NAMALWA (cell line): ENCODE results near the gene VAV1.
"Not testable (repeated sequence)": the region's sequence is repeated elsewhere in the genome, so short reads cannot be mapped to it uniquely, and the experiment has no call there.

ENCODE experiments used
- DNase-seq: peaks from one replicate; pipeline ENCODE4 v3.0.0-alpha.2; 2015; ENCODE audit warnings: low spot score

Gene VAV1

DNA sequence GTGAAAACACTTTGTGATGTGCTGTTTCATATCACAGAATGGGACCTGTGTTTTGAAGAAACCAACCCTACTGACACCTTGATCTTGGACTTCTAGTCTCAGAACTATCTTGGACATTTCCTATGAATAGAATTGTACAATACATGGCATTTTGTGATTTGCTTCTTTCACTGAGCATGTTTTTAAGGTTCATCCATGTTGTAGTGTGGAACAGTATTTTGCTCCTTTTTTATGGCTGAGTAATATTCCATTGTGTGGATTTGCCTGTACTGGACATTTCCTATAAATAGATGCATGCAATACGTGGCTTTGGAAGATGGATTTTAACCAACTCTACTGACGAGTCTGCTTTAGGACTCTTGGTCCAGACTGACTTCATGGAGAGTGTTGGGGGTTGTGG is 46.8 kb downstream of the VAV1 start:
- DNase-seq: no peak

DNA sequence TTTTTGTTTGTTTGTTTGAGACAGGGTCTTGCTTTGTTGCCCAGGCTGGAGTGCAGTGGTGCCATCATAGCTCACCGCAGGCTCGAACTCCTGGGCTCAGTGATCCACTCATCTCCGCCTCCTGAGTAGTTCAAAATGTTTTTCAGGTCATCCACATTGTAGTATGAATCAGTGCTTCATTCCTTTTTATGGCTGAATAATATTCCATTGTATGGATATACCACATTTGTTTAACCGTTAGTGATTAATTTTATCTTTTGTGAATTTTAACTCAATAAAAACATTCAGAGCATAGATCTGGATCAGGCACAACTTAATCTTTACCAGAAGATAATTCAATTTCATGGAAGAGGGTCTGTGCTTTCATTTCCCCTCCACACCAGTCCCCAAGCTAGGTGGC is 47.7 kb downstream of the VAV1 start:
- DNase-seq: no peak

DNA sequence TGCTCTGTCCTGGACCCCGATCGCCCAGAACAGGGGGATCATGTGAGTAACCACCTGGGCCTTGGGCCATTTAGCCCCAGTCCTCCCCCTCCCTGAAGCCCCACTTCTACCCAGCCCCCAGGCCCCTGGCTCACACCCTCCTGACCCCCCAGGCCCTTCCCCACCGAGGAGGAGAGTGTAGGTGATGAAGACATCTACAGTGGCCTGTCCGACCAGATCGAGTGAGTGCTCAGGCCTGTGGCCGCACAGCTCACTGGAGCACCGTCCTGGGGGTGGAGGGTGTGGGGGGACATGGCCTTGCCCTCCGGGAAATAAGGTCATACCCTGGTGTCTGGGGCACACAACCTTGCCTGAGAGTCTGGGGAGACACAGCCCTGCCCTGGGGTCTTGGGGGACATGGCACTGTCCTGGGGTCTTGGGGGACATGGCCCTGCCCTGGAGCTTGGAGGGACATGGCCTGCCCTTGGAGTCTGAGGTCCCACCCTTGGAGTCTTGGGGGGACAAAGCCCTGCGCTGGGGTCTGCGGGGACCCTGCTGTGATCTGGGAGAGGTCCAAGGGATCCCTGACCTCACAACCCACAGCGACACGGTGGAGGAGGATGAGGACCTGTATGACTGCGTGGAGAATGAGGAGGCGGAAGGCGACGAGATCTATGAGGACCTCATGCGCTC is 49.3 kb downstream of the VAV1 start:
- DNase-seq: no peak

DNA sequence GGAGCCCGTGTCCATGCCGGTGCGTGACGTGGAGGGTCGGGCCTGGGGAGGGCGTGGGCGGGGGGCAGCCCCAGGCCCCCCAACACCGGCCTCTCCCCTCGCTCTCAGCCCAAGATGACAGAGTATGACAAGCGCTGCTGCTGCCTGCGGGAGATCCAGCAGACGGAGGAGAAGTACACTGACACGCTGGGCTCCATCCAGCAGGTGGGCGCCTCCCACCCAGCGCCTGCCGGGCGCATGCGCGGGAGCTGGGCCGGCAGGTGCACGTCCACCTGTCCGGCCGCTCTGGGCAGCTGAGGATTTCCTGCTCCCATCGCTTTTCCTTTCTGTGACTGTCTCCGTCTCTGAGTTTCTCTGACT is 49.8 kb downstream of the VAV1 start:
- no peak for DNase-seq

DNA sequence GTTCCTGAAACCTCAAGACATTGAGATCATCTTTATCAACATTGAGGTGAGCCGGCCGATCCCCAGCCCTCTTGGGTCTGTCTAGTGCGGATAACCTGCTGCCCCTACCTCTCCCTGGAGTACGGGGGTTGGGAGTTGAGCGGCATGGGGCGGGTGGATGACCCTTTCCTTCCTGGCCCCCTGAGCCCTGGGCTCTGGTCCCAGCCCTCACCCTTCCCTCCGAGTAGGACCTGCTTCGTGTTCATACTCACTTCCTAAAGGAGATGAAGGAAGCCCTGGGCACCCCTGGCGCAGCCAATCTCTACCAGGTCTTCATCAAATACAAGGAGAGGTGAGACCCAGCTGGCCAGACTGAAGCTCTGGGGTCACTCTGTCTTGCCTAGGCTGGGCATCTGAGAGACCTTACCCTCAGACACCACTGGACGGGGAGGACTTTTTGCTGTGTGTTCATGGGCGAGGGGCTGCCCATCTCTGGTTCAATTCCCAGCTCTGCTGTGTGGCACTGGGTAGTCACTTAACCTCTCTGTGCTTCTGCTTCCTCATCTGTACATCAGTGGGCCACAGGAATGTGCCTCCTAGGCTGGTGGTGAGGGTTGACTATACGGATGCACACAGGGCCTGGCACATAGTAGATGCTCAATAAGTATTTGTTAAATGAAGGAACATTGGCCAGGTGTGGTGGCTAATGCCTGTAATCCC is 52.7 kb downstream of the VAV1 start:
- no peak for DNase-seq

DNA sequence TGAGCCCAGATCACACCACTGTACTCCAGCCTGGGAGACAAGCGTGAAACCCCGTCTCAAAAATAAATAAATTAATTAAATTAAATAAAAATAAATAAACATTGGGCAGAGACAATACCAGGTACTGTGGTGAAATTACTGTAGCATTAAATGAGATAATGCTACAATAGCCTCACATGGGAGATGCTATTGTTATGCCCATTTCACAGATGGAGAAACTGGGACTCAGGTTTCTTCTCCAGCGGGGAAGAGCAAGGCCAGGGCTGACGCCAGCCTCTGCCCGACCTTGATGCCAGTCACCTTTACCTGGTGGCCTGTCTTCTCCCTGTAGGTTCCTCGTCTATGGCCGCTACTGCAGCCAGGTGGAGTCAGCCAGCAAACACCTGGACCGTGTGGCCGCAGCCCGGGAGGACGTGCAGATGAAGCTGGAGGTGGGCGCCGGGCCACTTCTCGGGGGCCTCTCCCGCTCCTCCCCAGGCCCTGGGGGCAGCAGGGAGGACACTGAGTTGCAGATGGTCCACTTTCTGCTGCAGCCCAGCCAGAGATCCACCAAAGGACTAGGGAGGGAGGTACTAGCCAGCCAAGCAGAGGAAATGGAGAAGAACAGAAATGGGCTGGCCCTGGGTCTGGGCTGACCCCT is 53.9 kb downstream of the VAV1 start:
- DNase-seq: no peak

DNA sequence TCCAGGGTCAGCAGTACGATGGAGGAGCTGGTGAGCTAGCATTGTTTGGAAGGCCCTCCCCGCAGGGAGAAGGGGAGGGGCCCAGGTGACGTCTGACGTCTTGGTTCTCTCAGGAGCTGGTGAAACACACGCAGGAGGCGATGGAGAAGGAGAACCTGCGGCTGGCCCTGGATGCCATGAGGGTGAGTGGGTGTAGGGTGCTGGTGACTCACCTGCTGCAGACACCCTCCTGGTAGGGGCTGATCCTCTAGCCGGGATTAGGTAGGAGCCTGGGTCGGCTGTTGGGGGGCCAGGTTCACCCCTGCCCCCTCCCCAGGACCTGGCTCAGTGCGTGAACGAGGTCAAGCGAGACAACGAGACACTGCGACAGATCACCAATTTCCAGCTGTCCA is 55.8 kb downstream of the VAV1 start:
- no peak for DNase-seq

DNA sequence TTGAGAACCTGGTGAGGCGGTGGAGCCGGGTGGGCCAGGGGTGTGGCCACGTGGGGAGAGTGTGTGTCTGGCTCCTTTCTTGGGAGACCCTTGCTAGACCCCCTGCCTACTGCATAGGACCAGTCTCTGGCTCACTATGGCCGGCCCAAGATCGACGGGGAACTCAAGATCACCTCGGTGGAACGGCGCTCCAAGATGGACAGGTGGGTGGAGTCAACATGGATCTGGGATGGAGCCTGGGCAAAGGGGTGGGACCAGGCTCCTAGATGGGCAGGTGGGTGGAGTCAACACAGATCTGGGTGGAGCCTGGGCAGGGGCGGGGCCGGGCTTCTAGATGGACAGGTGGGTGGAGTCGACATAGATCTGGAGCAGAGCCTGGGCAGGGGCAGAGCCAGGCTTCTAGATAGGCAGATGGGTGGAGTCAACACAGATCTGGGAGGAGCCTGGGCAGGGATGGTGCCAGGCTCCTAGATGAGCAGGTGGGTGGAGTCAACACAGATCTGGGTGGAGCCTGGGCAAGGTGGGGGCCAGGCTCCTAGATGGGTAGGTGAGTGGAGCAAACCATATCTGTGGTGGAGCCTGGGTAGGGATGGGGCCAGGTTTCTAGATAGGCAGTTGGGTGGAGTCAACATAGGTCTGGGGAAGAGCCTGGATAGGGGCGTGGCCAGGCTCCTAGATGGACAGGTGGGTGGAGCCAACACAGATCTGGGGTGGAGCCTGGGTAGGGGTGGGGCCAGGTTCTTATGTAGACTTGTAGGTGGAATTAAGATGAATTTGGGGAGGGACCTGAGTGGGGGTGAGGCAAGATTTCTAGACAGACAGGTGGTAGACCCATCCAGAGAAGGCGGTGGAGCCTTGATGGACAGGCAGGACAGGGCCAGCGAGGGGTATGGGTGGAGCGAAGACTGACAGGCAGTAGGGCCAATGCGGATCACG is 56.5 kb downstream of the VAV1 start:
- peak; percentile 95 for DNase-seq

DNA sequence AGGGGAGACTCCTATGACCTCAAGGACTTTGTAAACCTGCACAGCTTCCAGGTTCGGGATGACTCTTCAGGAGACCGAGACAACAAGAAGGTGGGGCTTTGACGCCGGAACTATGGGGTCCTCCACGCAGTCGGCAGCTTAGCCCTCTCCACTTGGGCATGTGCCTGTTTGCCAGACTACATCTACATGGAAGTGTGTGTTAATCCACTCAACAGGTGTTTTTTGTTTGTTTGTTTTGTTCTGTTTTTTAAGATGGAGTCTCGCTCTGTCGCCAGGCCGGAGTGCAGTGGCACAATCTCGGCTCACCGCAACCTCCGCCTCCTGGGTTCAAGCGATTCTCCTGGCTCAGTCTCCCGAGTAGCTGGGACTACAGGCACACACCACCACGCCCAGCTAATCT is 57.3 kb downstream of the VAV1 start:
- DNase-seq: not testable (repeated sequence)

DNA sequence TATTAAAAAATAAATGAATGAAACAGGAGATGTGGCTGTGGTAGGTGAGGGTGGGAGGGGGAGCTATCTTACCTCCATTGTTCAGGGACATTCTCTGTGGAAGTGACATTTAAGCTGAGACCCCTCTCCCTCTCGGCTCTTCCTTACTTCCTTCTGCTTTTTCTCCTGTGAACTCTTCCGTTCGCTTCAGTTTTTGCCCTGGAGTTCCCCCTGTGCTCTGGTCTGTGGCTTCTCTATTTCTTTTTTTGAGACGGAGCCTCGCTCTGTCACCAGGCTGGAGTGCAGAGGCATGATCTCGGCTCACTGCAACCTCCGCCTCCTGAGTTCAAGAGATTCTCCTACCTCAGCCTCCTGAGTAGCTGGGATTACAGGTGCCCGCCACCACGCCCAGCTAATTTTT is 58.6 kb downstream of the VAV1 start:
- not testable (repeated sequence) for DNase-seq

DNA sequence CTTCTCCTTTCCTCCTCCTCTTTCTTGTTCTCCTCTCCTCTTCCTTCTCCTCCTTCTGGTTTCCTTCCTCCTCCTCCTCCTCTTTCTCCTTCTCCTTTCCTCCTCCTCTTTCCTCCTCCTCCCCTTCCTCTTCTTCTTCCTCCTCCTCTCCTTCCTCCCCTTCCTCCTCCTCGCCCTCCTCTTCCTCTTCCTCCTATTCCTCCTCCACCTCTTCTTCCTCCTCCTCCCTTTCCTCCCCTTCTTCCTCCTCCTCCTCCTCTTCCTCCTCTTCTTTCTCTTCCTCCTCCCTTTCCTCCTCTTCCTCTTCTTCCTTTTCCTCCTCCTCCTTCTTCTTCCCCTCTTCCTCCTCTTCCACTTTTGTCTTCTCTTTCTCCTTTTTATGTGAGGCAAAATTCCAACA is 59.9 kb downstream of the VAV1 start:
- no peak for DNase-seq

DNA sequence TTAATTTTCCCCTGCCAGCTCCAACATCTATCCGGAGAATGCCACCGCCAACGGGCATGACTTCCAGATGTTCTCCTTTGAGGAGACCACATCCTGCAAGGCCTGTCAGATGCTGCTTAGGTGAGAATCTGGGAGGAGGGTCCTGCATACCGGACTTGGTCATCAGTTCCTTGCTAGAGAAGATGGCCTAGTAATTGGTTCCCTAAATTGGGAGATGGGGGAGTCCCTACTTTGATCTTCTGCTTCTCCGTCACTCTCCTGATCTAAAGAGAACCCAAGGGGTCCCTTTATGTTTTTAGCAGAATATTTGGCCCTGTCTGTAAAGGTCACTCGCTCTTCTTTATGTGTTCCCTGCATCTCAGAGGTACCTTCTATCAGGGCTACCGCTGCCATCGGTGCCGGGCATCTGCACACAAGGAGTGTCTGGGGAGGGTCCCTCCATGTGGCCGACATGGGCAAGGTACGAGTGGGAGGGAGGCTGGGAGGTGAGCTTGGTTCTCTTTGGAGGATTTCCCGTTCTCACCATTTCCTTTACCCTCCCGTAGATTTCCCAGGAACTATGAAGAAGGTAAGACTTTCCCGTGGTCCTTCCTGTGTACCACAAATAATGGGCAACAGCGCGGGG is 60.8 kb downstream of the VAV1 start:
- DNase-seq: no peak

DNA sequence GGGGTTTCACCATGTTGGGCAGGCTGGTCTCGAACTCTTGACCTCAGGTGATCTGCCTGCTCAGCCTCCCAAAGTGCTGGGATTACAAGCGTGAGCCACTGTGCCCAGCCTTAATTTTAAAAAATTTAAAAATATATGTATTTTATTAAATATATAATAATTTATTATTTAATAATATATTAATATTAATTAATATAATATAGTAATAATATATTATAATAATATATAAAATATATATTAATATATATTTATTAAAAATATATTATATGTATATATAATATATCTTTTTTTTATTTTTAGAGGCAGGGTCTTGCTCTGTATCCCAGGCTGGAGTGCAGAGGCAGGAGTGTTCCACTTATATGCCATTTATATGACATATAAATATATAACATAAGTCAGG is 61.9 kb downstream of the VAV1 start:
- DNase-seq: no peak

DNA sequence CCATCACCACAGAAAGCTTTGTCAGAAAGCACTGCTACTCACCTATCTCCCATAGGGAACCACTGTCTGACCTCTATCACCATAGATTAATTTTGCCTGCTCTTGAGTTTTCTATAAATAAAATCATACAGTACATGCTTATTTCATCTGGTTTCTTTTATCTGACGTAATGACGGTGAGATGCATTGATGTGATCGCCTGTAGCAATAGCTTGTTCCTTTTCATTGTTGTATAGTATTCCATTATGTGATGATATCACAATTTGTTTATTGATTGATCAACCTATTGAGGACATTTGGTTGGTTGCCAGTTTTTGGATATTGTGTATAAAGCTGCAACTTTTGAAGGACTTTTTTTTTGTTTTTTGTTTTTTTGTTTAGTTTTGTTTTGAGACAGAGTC is 63.0 kb downstream of the VAV1 start:
- no peak for DNase-seq

DNA sequence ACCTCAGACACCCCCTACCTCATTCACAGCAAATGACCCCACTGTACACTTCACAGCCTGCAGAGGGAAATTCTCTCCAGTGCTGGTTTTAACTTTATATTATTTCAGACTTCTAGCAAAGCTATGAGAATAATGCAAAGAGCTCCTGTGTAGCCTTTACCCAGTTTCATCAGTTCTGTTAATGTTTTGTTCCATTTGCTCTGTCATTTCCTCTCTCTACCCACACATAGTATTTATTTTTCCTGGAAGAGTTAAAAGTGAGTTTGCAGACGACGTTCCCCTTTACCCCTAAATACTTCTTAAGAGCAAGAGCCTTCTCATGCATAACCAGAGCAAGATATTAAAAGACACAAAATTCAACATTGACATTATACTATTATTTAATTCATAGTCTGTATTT is 65.0 kb downstream of the VAV1 start:
- DNase-seq: no peak

DNA sequence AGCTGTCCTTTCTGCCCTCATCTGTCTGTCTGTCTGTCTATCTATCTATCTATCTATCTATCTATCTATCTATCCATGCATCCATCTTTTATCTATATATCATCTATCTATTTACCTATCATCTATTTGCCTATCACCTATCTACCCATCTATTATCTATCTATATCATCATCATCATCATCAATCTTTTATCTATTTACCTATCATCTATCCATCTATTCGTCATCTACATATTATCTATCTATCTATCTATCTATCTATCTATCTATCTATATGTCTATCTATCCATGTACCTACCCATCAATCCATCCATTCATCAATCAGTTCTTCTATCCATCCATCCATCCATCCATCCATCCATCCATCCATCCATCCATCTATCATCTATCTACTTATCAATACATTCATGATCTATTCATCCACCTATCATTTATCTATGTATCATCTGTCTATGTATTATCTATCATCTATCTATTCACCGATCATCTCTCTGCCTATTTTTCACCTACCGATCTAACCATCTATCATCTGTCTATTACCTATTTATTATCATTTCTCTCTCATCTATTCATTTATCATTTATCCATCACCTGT is 65.7 kb downstream of the VAV1 start:
- DNase-seq: no peak

DNA sequence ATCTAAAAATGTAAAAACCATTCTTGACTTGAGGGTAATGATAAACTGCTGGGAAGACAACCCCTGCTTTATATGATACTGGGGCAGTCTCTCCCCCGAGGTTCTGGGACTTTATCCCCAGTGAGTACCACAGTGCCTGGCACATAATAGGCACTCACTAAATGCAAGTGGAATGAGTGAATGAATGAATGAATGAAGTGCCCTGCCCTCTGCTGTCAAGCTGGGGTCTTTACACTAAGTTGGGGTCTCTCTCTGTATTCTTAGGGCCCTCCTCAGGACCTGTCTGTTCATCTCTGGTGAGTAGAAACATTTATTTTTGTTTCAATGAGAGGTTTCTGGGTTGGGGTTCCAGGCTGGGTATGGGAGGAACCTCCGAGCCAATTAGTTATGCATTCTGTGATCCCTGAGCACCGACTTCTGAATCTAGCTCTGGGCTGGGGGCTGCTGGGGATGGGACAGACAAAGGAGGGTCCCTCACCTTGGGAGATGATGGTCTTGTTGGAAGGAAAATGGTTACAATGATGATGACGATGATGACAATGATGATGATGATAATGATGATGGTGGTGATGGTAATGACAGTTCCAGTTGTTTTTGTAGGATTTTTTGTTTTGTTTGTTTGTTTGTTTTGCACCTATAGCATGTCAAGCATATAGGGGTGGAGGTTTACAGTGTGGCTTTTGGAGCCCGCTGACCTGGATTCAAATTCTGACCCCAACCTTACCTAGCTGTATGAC is 70.5 kb downstream of the VAV1 start:
- DNase-seq: no peak

DNA sequence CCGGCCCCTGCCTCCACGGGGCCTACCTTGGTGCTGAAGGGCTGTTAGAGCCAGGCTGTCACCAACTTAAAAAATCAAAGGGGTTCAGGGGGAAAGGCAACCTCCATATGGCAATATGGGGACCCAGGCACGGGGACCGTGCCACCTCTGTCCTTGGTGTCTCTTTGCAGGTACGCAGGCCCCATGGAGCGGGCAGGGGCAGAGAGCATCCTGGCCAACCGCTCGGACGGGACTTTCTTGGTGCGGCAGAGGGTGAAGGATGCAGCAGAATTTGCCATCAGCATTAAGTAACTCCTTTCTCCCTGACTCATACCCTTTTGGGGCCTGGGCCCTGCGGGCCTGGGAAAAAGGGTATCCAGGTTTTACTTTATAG is 75.3 kb downstream of the VAV1 start:
- no peak for DNase-seq

DNA sequence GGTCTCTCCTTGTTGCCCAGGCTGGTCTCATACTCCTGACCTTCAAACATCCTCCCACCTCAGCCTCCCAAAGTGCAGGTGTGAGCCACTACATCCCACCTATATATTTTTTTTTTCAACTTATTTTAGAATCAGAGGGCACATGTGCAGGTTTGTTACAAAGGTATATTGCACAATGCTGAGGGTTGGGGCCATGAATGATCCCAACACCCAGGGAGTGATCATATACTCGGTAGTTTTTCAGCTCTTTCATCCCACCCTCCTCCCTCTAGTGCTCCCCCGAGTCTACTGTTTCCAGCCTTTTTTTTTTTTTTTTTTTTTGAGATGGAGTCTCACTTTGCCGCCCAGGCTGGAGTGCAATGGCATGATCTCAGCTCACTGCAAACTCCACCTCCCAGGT is 76.5 kb downstream of the VAV1 start:
- no peak for DNase-seq

DNA sequence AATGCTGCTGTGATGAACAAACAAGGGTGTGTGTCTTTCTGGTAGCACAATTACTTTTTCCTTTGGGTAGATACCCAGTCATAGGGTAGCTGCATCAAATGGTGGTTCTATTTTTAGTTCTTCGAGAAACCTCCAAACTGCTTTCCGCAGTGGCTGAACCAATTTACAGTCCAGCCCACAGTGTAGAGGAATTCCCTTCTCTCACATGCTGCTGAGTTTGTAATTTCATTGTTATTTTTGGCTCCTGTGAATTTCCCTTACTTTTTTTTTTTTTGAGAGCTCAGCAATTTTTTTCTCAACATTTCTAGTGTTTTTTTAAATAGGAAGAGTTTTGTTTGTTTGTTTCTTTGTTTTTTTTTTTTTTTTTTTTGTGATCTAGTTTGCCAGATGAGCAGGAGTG is 77.4 kb downstream of the VAV1 start:
- no peak for DNase-seq

DNA sequence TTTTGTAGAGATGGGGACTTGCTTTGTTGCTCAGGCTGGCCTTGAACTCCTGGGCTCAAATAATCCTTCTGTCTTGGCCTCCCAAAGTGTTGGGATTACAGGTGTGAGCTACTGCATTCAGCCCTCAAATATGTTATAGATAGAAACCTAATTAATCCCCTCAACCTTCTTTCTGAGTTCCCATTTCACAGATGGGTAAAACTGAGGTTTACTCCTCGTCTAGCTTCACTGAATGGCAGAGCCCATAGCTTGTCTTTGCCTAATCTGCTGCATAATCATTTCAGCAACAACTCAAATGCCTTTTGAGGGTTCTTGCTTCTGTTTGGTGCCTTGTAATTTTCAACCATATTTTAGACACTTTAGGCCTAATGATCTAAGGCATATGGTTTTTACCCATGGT is 78.9 kb downstream of the VAV1 start:
- DNase-seq: no peak
